Stimulated activated CD4-positive, alpha-beta T cell treated with anti-CD3 and anti-CD28 coated beads, TNF-alpha, amount 100 ng/mL, for 24 hours (primary cell): ENCODE data around the gene RGP1.

Experiments
- DNase-seq, 3 experiments: peaks; one replicate each; pipeline ENCODE4 v3.0.0-alpha.2; 2020; ENCODE audit warnings: low read depth in 3 of 3

RGP1 gene

GRCh38 chr9:35723426-35723825 is 25.7 kb upstream of the RGP1 start:
- DNase-seq: no peak

- no peak for DNase-seq
Measured at GRCh38 chr9:35723908-35724307, 25.2 kb upstream of the RGP1 start.

DNA sequence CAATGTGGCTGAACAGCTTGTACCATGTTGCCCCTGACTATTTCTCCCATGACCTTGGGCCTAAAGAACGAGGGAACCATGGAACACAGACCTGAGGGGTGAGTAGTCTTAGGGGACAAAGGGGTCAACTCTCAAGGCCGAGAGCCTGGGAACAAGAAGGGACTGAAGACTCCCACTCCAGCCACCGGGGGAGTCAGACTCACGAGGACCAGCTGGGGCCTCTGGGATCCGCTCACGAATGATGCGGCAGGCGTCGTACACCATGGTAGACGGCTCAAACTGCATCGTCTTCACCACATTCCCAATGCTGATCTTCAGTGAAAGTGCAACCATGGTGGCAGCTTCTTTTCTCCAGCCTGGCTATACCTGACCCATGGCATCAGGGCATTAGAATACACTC is 23.7 kb upstream of the RGP1 start:
- DNase-seq: no peak

DNA sequence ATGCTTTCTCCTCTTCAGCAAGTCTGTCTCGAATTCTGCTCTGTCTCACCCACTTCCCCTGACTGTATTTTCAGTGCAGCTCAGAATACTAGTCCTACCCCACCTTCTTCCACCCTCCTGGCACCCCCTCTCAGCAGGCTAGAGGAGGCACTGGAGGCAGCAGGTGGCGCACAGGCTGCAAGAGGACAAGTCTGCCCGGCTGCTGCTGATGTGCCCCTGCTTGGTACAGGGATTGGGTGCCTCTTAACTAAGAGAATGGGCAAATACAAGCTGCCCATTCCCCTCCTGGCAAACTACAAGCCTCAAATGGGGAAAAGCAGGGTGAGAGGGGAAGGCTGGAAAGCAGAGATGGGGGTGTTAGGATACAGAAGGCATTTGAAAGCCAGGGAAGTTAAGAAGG is 22.2 kb upstream of the RGP1 start:
- DNase-seq: no peak

- DNase-seq: no peak
Measured at GRCh38 chr9:35727676-35728040, 21.4 kb upstream of the RGP1 start.

DNA sequence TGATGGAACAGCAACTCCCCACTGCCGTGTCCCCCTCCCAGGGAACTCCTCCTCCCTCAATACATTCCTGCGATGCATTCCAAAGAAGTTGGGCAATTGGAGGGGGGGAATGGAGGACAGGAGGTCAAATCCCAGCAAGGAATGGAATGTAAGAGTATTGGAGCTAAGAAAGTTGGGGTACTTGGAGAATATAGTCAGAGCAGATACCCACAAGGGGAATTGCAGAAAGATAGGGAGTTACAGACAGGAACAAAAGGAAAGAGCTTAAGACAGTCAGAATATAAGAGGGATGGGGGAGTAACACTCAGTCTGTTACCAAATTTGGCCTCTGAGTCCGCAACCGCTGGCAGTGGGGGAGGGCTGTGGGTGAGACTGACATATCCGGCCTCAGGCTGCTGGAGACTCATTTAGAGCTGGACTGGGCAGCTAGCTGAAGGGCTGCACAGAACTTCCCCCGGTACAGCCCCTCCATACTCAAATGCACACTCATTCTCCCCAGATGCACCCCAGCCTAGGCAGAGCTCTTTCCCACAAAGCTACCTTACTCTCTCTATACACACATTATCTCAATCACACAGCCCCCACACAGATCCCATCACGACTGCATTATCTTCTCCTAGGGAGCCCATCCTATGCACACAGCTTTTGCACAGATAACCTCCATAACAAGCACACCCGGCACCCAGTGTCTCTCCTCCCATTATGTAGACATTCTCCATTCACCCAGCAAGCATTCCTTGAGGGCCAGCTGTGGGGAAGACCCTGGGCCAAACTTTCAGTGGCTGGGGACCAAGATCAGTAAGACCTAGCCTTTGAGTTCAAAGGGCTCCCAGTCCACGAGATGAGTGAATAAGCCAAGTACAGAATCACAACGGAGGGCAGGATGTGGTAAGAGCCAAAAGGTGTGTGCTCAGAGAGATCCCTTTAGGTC is 20.8 kb upstream of the RGP1 start:
- peak in 1 of 3 experiments; percentile 47 for DNase-seq

GRCh38 chr9:35729101-35729500 is 20.0 kb upstream of the RGP1 start:
- no peak for DNase-seq

DNA sequence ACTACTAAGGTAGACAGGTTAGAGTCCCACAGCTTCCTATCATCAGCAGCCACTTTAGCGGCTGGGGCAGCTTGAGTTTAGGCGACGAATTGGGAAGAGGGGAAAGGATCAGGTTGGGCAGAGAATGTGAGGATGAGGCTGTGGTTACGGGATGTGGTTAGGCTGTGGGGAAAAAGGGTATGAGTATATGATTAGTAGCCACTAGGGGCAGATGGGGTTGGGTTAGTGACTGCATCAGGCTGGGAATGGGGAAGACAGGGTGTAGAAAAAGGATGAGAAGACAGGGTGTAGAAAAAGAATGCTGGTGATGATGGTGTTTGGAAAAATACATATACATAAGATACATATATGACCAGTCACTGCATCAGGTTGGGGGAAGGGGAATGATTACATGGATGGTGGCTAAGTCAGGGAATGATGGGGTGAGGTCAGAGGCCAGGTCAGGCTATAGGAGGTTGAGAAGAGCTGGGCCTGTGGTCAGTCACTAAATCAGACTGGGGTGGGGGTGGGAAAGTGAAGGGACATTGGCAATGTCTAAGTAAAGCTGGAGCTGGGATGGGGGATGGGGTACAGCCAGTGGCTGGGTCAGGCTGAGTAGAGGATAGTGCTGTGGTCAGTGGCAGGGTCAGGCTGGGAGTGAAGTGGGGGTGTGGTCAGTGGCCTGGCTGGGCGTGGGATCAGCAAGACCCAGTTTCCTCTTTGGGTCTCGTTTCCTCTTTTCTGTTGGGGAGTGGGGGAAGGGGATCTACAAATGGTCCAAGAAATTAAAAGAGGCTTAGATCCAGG is 19.2 kb upstream of the RGP1 start:
- no peak for DNase-seq

GRCh38 chr9:35730486-35730854 is 18.6 kb upstream of the RGP1 start:
- DNase-seq: no peak

- DNase-seq: peak in 1 of 3 experiments; percentile 28
Measured at GRCh38 chr9:35731415-35732184, 17.5 kb upstream of the RGP1 start.

- DNase-seq: peak; percentile 93 to 97 (median 93)
Measured at GRCh38 chr9:35732185-35732799, 16.8 kb upstream of the RGP1 start, which contains the start of the genes CREB3 and TLN1. CREB3 (plus strand) TSS chr9:35732666; CDS start chr9:35732773, 107 bp downstream. TLN1 (minus strand) TSS chr9:35732195; CDS start chr9:35725694, 6,501 bp downstream.

DNA sequence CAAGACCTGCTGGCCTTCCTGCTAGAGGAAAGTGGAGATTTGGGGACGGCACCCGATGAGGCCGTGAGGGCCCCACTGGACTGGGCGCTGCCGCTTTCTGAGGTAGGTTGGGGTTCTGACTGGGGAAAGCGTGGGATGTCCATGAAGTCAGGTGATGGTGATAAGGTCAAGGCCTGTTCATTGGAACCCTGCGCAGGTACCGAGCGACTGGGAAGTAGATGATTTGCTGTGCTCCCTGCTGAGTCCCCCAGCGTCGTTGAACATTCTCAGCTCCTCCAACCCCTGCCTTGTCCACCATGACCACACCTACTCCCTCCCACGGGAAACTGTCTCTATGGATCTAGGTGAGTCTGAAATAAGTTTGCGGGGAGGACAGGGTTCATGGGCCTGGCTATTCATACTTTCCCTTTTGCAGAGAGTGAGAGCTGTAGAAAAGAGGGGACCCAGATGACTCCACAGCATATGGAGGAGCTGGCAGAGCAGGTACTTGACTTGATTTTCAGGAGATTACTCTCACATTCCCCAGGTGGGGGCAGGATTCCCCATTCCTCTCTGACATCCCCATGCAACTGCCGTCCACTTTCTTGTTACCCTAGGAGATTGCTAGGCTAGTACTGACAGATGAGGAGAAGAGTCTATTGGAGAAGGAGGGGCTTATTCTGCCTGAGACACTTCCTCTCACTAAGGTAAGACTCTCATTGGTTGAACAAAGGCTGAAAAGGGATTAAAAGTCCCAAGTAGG is 16.1 kb upstream of the RGP1 start:
- no peak for DNase-seq

GRCh38 chr9:35734096-35734495 is 15.0 kb upstream of the RGP1 start:
- no peak for DNase-seq

DNA sequence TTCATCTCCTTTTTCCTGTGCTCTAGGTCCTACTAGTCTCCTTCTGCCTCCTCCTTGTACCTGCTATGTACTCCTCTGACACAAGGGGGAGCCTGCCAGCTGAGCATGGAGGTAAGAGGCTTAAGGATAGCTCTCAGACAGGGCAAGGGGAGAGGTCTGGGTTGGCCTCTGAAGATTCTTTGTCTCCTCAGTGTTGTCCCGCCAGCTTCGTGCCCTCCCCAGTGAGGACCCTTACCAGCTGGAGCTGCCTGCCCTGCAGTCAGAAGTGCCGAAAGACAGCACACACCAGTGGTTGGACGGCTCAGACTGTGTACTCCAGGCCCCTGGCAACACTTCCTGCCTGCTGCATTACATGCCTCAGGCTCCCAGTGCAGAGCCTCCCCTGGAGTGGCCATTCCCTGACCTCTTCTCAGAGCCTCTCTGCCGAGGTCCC is 12.9 kb upstream of the RGP1 start:
- DNase-seq: peak in 1 of 3 experiments; percentile 54

GRCh38 chr9:35737143-35737542 is 11.9 kb upstream of the RGP1 start:
- no peak for DNase-seq

GRCh38 chr9:35738186-35738585 is 10.9 kb upstream of the RGP1 start:
- no peak for DNase-seq

- no peak for DNase-seq
Measured at GRCh38 chr9:35738924-35739323, 10.2 kb upstream of the RGP1 start.

- no peak for DNase-seq
Measured at GRCh38 chr9:35740243-35740642, 8.8 kb upstream of the RGP1 start.

GRCh38 chr9:35741740-35742139 is 7.3 kb upstream of the RGP1 start:
- no peak for DNase-seq

DNA sequence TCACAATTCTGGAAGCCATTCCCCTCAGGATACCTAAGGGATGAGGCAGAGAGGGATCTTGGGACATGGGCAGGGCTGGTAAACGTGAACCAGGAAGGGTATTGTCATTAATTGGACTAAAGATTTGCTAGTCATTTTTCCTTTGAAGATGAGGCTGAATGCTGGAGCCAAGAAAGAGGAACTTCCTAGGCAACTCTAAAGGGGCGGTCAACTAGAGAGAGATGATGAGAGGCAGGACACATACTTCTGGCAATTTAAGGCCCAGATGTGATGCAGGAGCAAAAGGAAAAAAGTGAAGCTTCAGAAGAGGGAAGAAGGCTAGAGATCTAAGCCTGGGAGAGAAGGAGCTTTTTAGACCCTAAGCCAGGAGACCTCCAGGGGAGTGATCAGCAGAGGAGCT is 5.6 kb upstream of the RGP1 start:
- DNase-seq: no peak
